GM18511 (cell line): Measurements from ENCODE around the gene ESRRB.
"Not testable (repeated sequence)": the region's sequence is repeated elsewhere in the genome, so short reads cannot be mapped to it uniquely, and the experiment has no call there.

ENCODE experiments used
- ATAC-seq: cut with Tn5 transposase; IDR thresholded peaks from one replicate; pipeline ENCODE4 v1.9.1; 2021; ENCODE audit warnings: mild to moderate bottlenecking, moderate library complexity; ENCODE audit not compliant: unreplicated experiment

The ESRRB gene

DNA sequence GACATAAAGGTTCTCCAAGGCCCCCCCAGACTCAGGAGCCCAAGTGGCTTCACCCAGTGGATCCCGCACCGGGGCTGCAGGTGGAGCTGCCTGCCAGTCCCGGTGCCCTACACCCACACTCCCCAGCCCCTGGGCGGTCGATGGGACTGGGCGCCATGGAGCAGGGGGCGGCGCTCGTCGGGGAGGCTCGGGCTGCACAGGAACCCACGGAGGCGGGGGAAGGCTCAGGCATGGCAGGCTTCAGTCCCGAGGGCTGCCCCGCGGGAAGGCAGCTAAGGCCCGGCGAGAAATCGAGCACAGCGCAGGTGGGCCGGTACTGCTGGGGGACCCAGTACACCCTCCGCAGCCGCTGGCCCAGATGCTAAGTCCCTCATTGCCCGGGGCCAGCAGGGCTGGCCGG is 160.7 kb downstream of the ESRRB start:
- not testable (repeated sequence) for ATAC-seq

- no peak for ATAC-seq
These were observed 162.1 kb downstream of the ESRRB start for GRCh38 chr14:76537906-76538647.

- ATAC-seq = no peak
These were observed 162.7 kb downstream of the ESRRB start for GRCh38 chr14:76538648-76539008.

DNA sequence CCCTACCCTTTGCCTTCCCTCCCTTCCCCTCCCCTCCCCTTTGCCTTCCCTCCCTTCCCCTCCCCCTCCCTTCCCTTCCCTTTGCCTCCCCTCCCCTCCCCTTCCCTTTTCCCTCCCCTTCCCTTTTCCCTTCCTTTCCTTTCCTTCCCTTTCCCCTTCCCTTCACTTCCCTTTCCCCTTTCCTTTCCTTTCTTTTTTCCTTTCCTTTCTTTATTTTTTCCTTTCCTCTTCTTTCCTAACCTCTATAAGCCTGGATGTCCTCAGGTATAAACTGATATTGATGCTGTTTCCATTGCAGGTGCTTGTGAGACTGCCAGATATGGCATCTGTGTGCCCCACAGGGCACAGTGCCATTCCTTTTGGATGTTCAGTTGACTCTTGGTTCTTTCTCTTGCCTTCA is 163.2 kb downstream of the ESRRB start:
- ATAC-seq = no peak

- no peak for ATAC-seq
These were observed 165.8 kb downstream of the ESRRB start for GRCh38 chr14:76541594-76542219.

GRCh38 chr14:76546426-76547221 is 170.7 kb downstream of the ESRRB start:
- no peak for ATAC-seq

DNA sequence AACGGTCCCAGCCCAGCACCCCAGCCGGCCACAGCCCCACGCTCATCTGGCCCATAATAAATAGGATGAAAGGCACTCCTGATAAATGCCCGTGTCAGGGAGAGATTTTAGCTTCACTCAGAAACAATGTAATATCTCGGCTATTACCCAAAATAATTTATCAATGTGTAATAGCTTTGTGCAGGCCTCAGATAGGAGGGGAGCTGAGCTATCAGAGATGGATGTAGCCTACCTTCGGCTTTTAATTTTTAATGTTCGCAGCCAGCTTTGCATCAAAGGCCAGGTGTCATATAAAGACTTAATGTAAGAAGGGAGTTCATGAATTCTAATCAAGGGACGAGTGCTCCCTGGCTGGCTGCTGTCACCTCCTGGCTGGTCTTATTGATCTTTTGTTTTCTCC is 171.9 kb downstream of the ESRRB start:
- no peak for ATAC-seq

- no peak for ATAC-seq
These were observed 174.6 kb downstream of the ESRRB start for GRCh38 chr14:76550534-76550933.

- ATAC-seq = no peak
These were observed 175.2 kb downstream of the ESRRB start for GRCh38 chr14:76551116-76551515.
